GM18526 (cell line): Measurements from ENCODE around the gene PKP3.

Experiments used
- POLR2A ChIP-seq: IDR thresholded peaks from 3 replicates; pipeline ENCODE4 v1.6.1; 2011; ENCODE audit not compliant: insufficient read length; ENCODE audit errors: extremely low read depth

The PKP3 gene

GRCh38 chr11:384511-384910 is 9.5 kb upstream of the PKP3 start:
- no peak for TF ChIP-seq POLR2A

- TF ChIP-seq POLR2A: no peak
These were observed 8.2 kb upstream of the PKP3 start for GRCh38 chr11:385594-386351.

DNA sequence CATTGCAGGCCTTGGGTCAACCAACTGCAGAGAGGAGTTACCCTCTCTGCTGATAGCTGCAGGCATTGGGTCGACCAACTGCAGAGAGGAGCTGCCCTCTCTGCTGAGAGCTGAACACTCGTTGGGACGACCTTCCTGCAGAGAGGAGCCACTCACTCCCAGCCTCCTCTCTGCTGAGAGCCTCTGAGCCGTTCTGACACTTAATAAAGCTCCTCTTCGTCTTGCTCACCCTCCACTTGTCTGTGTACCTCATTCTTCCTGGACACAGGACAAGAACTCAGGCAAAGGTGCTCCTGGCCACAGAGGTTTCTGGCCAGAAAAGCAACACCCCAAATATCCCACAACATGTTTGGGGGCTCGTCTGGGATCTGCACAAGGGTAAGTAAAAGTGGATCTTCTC is 7.5 kb upstream of the PKP3 start:
- no peak for TF ChIP-seq POLR2A

- no peak for TF ChIP-seq POLR2A
These were observed 6.7 kb upstream of the PKP3 start for GRCh38 chr11:387193-387793.

- no peak for TF ChIP-seq POLR2A
These were observed 3.8 kb upstream of the PKP3 start for GRCh38 chr11:390175-390574.

DNA sequence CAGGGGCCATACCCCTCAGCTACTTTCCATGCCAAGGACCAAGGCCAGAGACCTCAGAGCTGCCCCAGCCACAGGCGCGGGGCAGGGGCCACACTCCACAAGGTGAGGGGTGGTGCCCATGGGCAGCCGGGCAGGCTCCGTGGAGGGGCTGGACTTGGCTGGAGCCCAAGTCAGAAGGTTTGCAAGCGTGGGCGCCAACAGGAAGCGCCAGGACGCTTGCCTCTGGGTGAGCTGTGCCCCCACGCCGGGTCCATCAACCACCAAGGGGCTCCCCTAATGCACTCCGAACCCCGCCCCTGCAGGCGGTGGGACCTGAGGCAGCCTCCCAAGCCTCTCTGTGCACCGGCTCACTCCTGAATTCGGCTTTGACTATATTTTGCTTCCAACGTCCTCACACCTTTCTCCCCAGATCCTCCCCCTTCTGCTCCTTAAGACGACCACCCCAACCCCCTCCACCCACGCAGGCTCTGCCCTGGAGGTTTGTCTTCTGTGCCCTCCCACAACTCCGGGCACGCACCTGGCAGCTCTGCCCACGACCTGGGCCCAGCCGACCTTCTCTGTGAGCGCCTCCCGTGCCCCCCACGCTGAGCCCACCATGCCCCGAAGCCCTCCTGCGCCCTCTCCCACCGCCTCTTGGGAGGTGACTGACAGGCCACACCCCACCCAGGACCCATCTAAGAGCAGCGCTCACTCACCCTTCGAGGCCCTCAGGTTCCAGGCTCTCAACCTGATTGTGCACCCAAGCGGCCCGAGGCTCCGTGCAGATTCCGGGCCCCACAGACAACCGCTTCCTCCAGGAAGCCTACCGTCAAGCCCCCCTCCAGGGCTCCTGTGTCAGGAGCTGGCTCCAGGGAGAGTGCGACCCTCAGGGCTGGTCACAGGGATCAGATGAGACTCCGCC is 2.6 kb upstream of the PKP3 start:
- TF ChIP-seq POLR2A: no peak

- no peak for TF ChIP-seq POLR2A
These were observed 1.8 kb upstream of the PKP3 start for GRCh38 chr11:392102-392777.

- no peak for TF ChIP-seq POLR2A
These were observed 583 bp upstream of the PKP3 start for GRCh38 chr11:393219-394033.

GRCh38 chr11:394858-395655 is 1.0 kb downstream of the PKP3 start:
- no peak for TF ChIP-seq POLR2A

DNA sequence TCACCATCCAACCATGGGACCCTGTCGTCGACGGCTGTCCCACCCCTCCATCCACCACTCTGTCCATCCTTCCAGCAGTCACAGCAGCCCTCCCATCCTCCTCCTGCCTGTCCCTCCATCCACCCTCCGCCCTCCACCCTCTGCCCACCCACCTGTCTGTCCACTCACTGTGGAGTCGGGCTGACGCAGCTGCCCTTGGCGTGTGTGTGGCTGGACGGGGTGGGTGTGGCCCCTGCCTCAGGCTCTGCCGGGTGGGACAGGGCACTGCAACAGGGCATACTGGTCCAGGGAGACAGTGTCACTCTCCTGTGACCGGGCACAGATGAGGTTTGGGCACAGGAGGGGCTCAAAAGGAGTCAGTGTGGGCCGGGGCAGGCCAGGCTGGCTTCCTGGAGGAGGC is 1.9 kb downstream of the PKP3 start:
- TF ChIP-seq POLR2A: no peak

- no peak for TF ChIP-seq POLR2A
These were observed 2.5 kb downstream of the PKP3 start for GRCh38 chr11:396511-396947.

DNA sequence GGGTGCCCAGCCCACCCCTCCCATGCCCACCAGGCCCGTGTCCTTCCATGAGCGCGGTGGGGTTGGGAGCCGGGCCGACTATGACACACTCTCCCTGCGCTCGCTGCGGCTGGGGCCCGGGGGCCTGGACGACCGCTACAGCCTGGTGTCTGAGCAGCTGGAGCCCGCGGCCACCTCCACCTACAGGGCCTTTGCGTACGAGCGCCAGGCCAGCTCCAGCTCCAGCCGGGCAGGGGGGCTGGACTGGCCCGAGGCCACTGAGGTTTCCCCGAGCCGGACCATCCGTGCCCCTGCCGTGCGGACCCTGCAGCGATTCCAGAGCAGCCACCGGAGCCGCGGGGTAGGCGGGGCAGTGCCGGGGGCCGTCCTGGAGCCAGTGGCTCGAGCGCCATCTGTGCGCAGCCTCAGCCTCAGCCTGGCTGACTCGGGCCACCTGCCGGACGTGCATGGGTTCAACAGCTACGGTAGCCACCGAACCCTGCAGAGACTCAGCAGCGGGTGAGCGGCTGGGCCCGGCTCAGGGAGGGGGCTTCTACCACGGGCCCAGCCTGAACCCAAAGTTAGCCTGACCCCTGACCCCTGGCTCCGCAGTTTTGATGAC is 3.0 kb downstream of the PKP3 start:
- TF ChIP-seq POLR2A: no peak

GRCh38 chr11:398826-399225 is 4.8 kb downstream of the PKP3 start:
- TF ChIP-seq POLR2A: no peak
